Measurements from ENCODE around the gene EFNB2.

- TF ChIP-seq EP300 (IDR thresholded peaks at IDR 0.05; ENCODE audit: low read depth) (no peak), POLR2A (IDR thresholded peaks at IDR 0.05) (no peak)
Measured at GRCh38 chr13:106513025-106513983, 22.2 kb downstream of the EFNB2 start.
